Activated T-helper 1 cell treated with Interleukin-2 at 50 U/mL for 16 hours (primary cell): Measurements from ENCODE around the gene GSTM3.
"Not testable (repeated sequence)": the region's sequence is repeated elsewhere in the genome, so short reads cannot be mapped to it uniquely, and the experiment has no call there.

Source experiments
- DNase-seq: peaks from one replicate; pipeline ENCODE4 v3.0.0-alpha.2; 2020; ENCODE audit warnings: low read depth

The GSTM3 gene

DNA sequence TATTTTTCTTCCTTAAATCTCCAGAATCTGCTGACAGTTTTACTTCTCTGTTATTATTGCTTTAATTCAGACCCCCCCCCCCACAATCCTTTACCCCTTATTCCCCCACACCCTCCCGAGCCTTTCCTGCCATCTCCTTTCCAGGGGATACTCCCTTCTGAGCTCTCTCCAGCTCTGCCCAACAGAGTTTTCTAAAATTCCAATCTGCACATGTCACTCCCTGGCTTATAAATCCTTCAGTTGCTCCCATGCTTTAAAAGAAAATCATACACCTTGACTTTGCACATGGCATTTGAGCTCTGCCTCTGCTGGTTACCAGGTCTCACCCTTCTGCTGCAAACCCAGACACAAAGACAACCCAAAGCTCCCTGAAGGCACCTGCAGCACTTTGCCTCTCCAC is 34.6 kb upstream of the GSTM3 start:
- DNase-seq, result no peak

DNA sequence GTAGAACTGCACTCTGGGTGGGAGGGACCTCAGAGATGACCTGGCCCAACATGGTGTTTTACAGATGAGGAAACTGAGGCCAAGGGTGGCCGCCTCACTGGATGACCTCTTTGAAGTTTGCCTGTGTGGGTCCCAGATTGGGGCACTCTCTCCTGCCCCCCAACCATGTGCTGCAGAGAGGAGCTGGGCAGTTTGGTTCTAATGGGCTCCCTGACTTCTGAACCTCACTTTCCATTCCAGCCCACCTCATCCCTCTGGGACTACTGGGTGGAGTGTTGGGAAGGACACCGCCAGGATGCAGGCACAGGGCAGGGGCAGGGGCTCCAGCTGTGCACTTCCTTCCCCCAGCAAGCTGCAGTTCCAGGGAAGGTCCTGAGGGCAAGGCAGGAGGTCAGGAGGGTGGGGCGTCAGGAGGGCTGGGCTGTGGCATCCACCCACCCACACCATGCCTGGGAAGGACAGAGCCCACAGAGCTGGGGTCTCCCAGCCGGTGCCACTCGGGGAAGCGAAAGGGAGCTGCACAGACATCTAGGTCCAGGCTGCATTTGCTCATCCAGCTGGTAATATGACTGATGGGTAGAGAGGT is 33.2 kb upstream of the GSTM3 start:
- no peak for DNase-seq

DNA sequence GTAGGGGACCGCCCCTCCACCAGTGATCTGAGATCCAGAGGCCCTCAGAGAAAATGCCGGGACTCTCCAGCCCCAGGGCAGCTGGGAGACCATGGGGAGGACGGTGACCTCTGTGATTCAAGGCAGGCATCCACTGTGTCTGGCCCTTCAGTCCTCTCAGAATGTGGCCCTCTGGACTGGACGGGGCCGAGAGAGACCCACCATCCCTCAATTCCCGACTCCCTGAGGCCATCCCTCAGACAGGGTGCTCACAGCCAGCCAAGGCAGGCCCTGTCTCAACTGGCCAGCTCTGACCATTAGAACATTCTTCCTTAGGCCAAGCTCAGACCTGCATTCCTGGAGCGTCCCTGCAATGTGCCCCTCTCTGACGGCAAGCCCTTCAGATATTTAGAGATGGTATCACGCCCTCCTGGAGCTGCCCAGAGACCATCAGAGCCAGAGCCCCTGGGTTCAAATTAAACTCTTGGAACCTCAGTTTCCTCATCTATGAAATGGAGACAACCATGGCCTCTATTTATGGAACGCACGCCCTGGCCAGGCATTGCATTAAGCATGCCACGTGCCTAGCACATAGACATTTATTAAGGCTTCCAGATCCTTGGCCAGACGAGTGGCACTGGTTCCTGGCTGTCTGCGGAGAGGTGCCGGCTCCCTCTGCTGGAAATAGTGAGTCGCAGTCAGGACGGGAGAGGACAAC is 32.5 kb upstream of the GSTM3 start:
- DNase-seq, result peak; percentile 38

DNA sequence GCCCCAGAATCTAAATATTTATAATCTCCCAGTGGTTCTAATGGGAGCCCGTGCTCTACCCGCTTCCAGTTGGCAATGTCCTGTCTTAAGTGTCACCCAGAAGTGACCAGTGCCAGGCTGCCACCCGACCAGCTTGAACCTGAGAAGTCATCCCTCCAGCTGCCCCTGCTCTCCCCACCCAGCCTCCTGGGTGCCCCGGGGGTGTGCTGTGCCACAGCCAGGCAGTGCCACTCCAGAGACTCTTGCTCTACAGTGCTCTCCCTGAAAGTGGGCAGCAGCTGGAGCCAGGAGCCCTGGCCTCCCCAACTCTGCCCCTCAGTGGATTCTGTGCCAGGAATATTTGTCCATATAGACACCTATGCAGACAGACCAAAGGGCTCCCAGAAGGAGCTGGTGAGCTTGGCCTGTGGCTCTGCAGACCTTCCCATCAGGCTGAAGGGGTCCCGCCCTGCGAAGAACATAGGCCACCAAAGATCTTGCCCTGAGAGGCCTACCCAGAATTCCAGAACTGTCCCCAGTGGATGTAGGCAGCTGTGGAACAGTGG is 31.9 kb upstream of the GSTM3 start:
- no peak for DNase-seq

DNA sequence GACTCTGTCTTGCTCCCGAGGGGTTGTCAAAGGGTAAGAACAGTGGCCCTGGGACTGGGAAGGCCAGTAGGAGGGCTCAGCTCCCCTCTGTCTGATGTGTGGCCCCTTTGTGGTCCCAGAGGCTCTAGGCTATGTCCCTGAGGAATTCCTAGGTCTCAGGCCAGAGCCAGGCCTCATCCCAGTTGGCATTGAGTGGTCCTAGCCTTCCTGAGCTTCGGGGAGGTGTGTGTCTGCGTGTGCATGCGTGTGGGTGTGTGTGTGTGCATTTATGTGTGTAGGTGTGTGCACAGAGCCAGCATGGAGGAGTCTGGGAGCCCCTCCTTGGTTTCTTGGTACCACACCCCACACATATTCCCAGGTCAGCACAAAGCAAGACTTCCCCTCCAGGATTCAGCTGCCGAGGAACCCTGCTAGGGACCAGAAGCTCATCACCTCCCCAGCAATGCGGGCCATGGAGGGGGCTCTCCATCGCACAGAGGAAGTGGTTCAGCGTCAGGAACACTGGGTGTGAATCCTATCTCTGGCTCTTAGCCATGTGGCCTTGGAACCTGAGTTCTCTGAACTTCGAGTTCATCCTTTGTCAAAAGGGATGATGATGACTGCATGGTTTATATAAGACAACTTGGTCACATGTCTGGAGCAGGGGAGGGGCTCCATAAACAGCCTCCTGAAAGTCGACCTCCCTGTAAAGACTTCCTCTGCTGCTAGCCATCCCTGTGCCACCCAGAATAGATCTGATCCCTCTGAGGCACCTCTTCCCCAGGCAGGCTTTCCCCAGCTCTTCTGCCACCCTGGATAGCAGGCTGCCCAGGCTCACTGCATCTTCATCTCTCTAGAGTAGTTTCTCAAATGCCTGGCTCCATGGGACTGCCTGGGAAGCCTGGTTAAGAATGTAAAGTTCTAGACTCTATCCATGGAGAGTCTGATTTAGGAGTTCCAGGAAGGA is 31.1 kb upstream of the GSTM3 start:
- DNase-seq, result no peak

DNA sequence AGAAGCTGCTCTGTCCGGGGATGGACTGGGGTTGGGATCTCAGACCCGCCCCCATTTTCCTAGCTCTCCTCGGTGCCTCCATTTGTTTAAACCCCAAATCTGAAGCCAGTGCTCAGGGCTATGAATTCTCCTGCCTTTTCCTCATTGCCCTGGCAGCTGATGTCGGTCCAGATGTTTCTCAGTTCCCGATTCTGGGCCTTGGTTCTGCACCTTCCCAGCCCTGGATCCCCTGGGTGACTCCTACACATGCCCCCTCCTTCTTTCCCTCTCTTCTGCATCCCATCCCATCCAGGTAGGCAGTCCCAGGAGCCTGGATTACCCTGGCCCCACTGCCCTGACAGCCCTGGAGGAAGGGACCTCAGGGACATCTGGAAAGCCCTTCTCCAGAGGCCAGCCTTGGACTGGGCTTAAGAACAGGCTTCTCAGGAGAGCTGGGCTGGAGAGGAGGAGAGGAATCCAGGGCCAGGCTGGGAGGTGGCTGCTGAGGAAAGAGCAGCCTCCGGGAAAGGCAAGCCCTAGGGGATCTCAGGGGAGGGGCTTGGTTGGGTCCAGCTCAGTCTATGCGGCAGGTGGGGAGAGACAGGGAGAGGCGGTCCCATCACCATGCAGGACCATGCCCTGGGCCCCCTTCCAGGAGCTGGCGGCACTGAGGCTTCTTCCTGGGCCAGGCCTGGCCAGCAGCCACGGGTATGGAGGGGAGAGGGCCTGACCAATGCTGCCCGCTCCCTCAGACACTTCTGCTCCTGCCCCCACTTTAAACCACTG is 29.7 kb upstream of the GSTM3 start:
- DNase-seq, result no peak

DNA sequence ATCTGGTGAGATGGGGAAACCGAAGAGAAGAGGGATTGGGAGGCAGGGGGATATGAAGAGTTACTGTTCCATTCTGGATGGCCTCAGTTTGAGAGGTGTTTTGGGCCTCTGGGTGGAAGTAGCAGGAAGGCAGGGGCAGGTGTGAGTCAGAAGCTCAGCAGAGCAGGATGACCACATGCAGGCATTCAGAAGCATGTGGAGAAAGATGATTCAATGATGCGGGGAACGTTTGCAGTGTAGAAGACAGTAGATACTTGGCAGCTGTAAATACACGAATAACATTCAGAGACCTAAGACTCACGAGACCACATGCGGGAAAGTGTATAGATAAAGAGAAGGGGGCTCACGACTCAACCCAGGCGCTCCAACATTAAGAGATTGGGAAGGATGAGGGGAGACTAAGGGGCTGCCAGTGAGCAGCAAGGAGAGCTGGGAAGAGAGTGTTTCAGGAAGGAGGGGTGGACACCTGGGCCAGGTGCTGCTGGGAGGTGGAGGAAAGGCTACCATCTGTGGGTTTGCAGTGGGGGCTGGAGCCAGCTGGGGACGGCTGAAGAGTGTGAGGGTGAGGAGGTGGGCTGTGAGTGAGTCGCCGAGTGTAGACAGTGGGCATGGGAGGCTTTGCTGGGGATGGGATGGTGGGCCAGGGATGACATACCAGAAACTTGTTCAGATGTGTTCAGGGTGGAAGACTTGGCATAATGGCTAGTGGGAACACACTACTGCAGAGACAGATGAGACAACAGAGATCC is 28.7 kb upstream of the GSTM3 start:
- DNase-seq, result no peak

DNA sequence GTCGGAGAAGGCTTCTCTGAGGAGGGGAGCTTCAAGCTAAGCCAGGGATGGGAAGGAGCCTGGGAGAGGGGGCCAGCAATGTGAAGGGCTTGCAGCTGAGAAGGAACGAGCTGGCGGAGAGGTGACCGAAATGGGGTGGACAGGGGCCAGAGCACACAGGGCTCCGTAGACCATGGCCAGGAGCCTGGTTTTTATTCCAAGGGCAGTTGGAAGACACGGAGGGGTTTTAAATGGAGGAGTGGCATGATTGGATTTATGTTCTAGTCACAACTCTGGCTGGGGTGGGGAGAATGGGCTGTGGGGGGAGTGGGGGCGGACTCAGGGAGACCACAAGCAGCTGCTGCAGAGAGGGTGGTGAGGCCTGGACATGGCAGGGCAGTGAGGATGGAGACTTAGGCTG is 28.0 kb upstream of the GSTM3 start:
- DNase-seq, result no peak

DNA sequence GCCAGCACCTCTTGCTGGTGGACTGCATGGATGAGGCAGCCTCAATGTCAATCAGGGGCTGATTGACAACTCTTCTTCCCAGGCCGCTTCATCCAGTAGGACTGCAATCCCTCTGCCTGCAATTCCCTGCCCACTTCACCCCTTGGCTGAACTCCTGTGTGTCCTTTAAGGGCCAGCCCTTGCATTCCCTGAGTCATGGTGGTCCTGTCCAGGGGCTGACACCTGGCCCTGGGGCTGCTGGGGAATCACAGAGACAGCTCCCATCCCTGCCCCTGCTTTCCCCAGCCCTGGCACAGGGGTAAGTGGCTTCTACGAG is 27.5 kb upstream of the GSTM3 start:
- DNase-seq, result no peak

DNA sequence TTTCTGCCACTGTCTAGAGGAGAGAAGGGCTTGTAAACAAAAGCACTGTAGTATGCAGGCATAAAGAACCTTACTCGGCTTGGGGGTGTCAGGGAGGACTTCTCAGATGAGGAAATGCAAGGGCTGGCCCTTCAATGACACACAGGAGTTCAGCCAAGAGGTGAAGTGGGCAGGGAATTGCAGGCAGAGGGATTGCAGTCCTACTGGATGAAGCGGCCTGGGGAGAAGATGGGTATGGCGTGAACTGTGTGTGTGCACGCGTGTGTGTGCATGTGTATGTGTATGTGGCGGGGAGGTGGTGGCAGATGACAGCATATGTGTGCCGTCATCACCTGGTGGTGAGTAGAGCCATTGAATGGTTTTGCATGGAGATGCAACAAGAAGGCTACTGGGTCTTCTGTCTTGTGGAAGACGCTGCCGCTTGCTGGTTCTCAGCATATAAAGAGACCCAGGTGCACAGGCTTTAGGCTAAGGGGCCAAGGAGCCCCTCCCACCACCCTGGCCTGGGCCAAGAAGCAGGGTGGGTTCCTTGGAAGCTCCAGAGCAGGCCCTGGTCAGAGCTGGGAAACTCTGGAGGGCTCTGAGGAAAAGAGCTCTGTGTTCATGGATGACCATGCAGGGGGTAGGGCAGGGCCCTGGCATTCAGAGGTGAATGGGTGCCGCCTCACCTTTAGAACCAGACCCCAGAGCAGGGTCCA is 26.9 kb upstream of the GSTM3 start:
- no peak for DNase-seq

DNA sequence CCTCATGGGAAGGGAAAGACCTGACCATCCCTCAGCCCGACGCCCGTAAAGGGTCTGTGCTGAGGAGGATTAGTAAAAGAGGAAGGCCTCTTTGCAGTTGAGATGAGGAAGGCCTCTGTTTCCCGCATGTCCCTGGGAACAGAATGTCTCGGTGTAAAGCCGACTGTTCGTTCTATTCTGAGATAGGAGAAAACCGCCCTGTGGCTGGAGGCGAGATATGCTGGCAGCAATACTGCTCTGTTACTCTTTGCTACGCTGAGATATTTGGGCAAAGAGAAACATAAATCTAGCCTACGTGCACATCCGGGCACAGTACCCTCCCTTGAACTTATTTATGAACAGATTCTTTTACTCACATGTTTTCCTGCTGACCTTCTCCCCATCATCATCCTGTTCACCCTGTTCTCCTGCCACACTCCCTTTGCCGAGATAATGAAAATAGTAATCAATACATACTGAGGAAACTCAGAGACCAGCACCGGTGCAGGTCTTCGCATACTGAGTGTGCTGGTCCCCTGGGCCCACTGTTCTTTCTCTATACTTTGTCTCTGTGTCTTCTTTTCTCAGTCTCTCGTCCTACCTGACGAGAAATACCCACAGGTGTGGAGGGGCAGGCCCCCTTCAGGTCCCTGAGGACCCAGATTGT is 26.3 kb upstream of the GSTM3 start:
- not testable (repeated sequence) for DNase-seq

DNA sequence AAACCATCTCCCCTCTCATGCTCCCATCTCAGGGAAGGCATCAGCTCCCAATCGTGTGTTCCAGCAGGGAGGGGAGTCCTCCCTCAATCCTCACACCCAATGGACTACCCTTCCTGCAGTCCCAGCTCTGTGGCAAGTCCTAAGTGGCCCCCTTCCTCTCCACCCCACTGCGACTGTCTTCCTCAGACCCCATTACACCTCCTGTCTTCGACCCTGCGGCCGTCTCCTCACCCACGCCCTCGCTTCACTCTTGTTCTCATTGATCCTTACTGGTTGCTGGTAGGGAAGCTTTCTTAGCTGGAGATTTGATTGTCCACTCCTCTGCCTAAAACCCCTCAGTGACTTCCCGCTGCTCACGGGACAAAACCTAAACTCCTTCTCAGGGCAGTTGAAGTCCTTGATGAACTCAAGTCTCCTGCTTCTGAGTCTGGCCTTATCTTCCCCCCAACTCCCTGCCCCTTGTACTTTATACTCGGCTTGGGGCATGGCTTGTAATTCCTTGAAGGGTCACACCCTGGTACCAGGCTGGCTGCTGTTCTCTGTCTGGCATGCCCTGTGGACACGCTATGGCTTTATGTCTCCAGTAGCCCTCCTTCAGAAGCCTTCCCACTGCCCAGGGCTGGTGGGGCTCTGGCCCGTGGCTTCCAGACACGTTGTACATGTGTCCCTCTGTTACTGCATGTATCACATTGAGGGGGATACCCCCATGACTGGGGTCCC is 25.2 kb upstream of the GSTM3 start:
- no peak for DNase-seq

DNA sequence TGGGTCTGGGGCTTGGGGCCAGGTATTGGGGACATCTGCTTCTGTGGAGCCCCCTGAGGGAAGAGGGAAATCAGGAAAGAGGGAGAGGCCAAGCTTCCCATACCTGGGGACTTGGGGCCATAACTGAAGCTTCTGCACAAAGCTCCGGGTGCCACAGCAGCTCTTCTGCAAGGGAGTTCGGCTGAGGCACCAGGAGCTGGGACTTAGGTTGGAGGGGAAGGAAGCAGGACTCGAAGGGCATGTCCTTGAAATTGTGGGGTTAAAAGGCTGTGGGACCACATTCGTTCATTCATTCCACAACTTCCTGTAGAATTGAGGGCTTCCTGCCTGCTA is 24.6 kb upstream of the GSTM3 start:
- no peak for DNase-seq

DNA sequence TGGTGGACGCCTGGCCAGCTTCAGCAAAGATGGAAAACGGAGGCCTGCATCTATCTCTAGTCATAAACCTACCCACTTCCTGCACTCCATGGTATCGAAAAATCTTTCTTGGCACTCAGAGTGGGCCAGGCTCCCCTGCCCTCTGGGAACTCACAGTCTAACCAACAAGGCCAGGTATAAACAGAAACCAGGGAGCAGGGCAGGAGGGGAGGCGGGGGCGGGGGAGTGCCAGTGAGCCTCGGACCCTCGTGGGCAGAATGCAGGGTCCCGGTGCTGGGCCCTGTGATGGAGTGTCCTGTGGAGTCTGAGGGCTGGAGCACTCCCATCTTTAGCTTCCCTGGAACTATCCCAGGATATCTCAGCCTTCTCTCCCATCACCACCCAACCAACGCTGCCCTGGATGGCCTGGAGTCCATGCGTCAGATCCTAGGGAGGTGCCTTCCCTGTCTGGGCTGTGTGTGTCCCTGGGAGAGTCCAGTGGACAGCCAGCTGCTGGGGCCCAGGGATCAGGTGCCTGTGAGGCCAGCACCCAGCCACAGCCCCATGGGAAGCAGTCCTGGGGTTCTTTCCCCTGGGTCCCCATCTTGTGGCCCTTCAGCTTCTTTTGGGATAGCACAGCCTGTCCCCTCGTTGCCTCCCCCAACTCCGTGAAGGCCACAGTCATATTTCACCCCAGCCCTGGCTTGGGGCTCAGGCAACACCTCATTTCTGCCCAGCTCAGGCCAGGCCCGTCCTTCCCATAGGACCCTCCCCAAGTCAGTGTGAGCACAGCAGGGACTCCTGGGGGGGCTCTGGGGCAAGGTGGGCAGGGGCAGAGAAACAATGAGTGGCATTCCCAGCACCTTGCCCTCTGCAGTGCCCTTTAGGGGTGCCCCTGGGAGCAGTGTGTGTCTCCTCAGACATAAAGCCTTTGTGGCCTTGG is 24.0 kb upstream of the GSTM3 start:
- DNase-seq, result no peak

DNA sequence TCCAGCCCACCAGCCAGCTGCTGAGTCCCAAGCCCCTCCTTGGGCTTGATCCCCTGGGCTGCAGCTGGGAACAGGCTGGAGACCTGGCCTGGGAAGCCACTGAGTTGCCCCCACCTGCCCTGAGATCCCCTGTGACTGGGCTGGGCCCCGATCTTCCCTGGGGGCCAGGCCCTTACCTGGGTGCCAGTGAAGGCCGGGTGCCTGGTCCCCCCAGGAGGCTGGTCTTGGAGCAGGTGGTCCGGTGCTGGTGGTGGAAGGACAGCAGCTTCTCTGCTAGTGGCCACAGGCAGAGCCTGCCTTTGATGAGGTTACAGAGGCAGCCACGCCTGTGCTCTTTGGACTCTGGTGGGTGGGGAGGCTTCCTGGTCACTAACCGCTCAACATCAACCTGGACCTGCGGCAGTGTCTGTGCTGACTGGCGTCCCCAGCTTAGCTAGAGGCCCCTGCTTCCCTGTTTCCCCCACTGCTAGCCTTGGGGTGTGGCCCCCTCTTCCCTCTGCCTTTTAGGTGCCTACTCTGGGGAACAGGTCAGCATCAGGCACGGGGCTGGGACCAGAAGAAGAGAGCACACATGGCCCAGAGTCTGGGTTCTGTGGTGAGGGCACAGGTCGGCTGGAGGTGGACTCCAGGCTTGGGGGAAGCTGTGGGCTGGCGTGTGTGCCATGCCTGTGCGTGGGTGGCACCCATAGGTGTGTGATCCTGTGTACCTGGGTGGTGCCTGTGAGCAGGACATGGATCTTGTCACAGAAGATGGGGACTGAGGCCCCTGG is 23.0 kb upstream of the GSTM3 start, which contains the start of gene EPS8L3:
TSS of gene EPS8L3 (minus strand) at position 278 of the 770 bp plus-strand sequence. CDS start 2,174 bp downstream, outside the sequence.
- no peak for DNase-seq

DNA sequence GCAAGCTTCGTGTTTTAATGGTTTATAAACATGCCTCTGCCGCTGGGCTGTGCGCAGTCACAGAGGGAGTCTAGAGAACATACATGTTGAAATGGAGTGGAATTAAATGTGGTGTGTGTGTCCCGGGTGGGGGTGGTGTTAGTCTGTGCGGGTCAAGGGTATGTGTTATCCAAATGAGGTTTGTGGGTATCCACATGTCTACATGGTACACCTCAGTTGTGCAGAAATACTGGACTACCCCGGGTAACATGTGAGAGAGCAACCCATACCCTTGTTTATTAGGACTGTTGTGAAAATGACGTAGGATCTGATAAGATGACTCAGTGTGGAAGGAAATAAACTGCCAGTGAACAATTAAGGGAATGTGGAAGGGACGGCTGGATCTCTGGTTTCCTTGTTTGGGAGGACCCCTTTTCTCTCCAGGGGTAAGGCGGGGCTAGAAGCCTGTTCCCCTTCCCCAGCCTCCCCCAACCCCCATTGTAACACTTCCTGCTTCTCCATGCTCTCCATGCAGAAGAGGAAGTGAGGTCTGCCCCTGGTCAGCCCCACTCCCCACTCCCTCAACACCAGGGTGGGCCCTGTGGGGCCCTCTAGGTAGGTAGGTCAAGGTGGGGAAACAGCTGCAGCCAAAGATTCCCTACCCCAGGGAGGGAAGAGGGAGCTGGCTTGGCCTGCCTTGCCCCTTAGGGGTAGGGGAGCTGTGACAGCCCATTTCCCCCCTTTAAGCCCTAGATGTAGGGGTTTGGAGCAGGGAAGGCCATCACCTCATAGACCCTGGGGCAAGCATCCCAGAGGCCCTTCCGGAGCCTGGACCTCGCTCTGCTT is 22.2 kb upstream of the GSTM3 start:
- no peak for DNase-seq
